Activated T-cell treated with anti-CD3 and anti-CD28 coated beads for 24 hours (primary cell): ENCODE measurements around the gene MFSD2B.

ENCODE experiments used
- DNase-seq: peaks from one replicate; pipeline ENCODE4 v3.0.0-alpha.2; 2020; ENCODE audit warnings: low read depth

Gene MFSD2B

DNA sequence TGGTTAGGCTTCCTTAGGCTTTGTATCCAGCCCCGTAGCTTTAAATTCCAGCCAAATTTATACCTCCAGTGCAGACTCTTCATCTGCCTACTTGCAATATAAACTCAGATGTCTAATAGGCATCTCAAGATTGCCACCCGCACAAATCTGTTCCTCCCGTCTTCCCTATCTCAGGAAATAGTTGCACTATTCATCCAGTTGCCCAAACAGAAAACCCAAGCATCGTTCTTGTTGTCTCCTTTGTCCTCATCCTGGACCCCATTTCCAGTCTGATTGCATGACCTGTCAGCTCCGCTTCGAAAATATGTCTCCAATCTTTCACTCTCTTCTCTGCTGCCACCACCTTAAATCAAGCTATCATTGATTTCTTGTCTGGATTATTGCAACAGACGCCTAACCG lies 41.9 kb downstream of the MFSD2B start:
- DNase-seq, result no peak

DNA sequence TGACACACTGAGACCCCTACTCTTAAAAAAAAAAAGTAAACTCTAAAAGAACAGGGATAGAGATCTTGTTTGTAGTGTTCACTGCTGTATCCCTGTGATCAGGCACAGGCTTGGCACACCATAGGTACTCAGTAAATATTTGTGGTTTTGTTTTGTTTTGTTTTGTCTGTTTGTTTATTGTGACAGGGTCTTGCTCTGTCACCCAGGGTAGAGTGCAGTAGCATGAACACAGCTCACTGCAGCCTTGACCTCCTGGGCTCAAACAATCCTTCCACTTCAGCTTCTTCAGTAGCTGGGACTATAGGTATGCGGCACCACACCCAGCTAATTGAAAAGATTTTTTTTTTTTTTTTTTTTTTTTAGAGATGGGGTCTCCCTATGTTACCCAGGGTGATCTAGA lies 43.1 kb downstream of the MFSD2B start:
- DNase-seq, result no peak

DNA sequence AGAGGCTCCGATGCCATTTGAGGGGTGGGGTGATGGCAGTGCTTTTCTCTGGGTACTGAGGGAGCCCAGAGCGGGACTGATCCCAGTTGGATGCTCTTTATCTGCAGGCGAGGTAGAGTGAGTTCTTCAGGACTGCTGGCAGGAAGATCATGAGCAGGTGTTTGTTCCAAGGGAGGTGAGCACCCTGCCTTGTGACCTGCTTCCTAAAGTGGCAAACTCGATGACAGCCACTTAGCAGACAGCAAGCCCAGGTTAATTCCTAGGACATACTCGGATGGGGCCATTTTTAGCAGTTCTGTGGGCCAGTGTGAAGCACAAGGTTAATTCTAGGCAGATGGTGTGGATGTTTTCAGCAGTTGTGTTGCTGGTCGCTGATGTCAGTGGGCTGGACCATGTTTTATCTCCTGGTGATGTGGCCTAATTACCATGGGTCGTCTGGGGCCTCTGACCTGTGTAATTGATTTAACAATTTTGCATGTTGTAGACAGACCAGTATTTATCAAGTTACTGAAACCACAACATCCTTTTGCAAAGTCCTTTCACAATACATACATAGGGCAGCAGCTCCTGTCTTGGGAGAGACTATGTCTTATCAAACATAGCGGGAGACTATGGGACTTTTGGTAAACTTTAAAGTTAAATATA lies 44.6 kb downstream of the MFSD2B start:
- no peak for DNase-seq

DNA sequence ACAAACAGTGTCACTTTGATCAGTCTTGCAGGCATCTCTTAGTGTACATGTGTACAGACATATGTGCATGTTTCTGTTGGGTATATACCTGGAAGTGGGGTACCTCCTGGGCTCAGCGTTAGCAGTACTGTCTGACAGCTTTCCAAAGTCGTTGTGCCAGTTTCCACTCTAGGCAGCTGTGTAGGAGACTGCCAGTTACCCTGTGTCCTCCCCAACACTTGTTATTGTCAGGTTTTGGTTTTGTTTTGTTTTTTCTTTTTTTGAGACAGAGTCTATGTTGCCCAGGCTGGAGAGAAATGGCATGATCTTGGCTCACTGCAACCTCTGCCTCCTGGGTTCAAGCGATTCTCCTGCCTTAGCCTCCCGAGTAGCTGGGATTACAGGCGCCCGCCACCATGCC lies 45.9 kb downstream of the MFSD2B start:
- DNase-seq, result no peak

DNA sequence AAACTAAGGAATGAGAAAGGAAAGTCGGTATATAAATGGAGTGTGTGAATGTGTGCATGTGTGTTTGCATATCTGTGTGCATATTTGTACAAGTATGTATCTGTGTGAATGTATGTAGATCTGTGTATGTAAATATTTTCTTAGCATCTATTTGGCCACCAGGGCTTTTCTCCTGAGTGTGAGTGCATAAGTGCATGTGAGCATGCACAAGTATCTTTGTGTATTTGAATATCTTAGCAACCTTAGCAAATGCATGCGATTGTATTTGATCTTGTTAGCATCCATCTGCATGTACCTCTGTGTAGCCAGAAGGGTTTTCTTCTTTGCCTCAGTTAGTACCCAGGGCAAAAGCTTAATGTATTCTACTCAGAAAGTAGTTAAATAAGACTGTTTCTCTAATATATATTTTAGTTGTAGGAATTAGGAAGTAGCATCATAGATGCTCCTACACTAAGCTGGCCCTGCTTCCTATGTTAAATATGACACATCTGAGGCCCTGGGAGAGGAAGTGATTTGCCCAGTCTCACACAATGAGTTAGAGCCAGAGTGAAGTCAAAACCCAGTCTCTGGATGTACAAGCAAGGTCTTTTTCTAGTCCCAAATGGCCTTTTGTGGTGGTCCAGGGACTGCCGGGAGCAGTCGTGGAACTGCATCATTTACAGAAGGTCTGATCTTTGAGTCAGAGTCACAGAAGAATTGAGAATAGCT lies 48.8 kb downstream of the MFSD2B start:
- DNase-seq, result no peak

DNA sequence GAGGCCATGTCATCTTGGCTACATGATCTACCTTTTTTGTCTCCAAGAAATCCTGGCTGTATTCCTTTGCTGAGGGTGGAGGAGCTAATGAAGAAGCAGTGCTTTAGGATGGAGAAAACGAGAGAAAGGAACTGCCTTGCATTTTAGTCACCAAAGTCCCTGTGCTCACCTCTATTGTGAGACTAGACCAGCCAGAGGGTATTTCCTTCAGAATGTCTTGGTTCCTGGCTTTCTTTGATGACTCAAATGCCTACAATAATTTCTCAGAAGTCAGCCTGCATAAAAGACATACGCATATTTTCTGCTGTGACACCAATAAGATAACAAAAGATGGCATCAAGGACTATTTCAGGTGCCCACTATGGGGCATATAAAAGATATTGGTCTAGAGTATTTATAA lies 55.5 kb downstream of the MFSD2B start:
- DNase-seq, result no peak

DNA sequence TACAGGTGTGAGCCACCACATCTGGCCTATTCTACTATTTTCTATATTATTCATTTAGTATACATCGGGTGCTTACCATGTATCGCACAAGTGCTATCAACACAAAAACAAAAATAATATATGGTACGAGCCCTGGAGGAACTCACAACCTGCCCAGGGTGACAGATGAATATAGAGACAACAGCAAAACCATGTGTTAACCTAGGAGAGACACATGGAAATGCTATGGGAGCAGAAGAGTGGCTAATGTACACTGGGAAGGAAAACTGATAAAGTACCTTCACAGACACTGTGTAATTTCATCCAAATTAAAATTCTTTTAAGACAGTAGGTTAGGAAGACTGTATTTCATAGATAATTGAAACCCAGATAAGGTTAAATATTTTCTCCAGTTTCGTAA lies 62.4 kb downstream of the MFSD2B start:
- no peak for DNase-seq

DNA sequence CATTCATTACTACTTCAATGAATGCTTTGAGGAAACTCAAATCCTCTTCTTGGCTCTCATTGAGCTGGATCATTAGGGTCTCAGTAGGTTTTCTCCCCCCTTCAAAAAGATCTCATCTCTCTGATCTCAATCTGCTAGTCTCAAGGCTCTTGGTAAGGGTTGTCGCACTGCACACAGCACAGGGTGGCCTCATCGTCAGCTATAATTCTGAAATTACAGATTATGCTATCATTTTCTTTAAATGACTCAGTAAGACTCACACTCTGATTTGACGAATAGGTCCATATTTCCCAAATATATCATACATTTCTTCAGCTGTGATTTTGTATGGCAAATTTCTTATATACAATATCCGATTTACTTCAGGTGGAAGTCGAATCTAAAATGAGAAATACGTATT lies 63.9 kb downstream of the MFSD2B start:
- DNase-seq, result no peak

DNA sequence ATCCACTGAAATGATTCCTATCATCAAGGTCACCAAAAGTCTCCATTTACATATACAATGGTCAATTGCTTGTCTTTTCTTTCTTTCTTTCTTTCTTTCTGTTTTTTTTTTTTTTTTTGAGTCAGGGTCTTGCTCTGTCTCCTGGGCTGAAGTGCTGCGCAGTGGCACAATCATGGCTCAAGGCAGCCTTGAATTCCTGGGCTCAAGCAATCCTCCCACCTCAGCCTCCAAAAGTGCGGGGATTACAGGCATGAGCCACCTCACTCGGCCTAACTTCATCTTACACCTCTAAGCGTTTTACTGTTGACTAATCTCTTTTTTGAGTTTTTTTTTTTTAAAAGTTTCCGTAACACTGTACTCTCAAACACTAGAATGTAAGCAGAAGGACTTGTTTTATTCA lies 65.4 kb downstream of the MFSD2B start:
- no peak for DNase-seq
